ENCODE measurements around the gene LRRC74B.

- TF ChIP-seq CTCF (IDR thresholded peaks at IDR 0.05) (no peak), ZFX (IDR thresholded peaks at IDR 0.05; ENCODE audit: borderline replicate concordance) (no peak)
These were observed 16.2 kb upstream of the LRRC74B start for GRCh38 chr22:21029486-21030025.

Measured in 22Rv1 (cell line).